CD4-positive, alpha-beta T cell treated with Interleukin-21 for 1 hour (primary cell): Measurements from ENCODE around the gene CUEDC1.
"Not testable (repeated sequence)": the region's sequence is repeated elsewhere in the genome, so short reads cannot be mapped to it uniquely, and the experiment has no call there.

Experiments
- DNase-seq: peaks from one replicate; pipeline ENCODE4 v3.0.0-alpha.2; 2020

Gene CUEDC1

GRCh38 chr17:57858838-57859237, 96.4 kb downstream of the CUEDC1 start:
- DNase-seq: no peak

DNA sequence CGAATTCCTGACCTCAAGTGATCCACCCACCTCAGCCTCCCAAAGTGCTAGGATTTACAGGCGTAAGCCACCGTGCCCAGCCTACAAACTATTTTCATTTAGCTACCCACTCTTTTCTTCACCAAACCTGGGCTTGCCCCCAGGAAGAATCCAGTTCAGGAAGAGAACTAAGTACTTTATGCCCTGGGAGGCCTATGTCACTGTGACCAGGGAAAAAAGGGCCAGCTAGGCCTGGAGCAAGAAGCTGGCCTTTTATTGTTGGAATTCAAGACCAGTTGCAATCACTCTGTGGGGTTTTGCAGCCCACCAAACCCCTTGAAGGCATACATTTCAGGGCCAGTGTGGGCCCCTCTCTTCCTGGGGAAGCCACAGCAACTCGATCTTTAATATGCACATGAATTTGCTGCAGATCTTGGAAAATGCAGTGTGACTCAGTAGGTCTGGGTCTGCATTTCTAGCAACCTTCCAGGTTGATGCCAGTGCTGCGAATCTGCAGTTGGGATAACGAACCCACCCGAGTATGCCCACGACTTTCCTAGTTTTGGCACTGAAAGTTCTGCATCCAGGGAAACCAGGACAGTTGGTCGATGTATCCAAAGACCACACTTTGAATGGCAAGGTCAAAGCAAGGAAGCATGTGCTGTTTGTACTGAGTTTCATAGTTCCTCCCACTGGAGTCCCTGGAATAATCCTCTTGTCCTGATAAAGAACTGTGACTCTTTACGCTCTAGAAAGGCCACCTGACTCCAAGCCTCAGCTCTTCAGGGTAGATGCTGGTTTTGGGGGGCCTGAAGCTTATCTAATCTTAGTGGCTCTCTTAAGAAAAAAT, 98.2 kb downstream of the CUEDC1 start:
- DNase-seq: no peak

DNA sequence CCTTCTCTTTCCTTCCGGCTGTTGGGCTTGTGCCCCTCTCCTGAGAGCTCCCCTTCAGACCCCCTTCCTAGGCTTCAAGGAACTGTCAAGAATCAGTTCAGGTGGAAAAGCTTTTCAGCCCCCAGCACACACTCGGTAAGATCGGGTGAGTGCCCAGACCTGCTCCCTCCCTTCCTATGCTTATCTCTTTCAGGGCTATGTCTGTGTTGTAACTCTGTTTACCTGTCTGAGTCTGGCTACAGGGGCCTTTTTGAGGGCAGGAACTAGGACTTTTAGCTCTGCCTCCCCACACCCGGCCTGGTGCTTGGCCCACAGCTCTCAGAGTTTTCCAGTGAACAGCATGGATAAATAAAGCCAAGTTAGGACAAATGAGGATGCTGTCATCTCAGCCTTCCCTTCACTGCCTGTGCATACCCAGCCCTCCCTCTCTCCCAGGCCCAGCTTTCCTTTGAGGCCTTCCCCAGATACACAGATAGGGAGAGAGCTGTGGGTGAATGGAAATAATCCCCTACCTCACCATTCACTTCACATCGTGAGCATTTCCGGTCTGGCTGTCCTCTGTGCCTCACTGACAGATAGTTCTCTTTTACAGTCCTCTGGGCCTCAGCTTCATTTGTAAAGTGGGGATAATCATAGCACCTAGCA, 99.7 kb downstream of the CUEDC1 start:
- no peak for DNase-seq

DNA sequence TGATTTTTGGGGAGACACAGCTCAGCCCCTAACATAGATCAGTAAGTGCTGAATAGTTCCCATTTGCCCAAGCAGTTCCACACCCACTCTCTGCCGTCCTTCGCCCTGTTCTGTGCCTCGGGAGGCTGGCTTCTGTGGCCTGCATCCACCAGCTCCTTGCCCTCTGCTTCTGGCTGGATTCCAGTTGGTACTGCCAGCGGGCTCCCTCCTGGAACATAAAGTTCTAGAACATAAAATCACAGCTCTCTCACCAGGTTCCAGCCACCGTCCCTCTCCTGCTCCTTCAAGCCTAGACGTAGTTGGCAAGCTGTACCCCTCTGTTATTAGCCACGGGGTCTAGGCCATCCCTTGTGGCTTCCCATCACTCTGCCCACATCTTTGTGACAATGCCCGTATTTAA, 101.5 kb downstream of the CUEDC1 start:
- no peak for DNase-seq

DNA sequence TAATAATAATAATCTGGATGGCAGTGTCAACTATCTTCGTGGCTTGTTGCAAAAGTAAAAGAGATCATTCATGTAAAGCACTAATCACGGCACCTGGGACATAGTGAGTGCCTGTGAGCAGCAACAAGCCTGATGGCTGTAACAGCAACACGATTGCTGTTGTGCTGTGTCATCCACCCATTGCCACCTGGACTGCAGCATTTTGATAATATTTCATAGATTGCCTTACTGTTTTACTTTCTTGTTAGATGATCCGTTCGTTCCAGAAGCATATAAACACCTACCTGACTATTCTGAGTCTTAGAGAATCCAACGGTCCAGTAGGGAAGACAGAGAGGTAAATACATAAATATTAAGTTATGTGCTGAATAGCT, 102.3 kb downstream of the CUEDC1 start:
- no peak for DNase-seq

DNA sequence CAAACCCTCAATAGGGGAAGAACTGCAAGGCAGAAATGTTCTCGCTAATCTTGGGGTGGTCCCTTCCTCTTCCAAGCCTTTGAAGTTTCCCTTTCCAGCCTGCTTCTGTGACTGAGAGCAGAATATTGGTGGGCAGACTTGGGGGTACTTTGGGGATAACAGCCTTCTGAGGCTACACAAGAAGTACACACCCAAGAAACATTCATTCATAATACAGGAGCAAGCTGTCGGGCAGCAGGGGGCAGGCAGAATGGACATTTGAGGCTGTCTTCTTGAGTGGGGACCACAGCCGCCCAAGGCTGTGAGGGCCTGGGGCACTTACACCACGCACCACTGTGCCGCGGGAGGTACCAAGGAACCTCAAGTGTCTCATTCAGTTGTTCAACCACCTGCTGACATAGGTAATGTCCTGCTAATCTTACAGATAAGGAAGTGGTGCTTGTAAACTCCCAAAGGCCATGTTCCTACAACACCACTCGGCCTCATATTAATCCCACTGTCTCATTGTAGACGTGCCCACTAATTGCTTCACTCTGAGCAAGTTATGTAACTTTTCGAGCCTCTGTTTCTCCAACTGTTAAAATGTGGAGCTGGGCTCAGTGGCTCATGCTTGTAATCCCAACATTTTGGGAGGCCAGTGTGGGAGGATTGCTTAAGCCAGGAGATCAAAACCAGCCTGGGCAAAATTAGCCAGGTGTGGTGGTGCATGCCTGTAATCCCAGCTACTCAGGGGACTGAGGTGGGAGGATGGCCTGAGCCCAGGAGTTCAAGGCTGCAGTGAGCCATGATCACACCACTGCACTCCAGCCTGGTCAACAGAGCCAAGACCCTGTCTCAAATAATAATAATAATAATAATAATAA, 102.9 kb downstream of the CUEDC1 start:
- DNase-seq: no peak

DNA sequence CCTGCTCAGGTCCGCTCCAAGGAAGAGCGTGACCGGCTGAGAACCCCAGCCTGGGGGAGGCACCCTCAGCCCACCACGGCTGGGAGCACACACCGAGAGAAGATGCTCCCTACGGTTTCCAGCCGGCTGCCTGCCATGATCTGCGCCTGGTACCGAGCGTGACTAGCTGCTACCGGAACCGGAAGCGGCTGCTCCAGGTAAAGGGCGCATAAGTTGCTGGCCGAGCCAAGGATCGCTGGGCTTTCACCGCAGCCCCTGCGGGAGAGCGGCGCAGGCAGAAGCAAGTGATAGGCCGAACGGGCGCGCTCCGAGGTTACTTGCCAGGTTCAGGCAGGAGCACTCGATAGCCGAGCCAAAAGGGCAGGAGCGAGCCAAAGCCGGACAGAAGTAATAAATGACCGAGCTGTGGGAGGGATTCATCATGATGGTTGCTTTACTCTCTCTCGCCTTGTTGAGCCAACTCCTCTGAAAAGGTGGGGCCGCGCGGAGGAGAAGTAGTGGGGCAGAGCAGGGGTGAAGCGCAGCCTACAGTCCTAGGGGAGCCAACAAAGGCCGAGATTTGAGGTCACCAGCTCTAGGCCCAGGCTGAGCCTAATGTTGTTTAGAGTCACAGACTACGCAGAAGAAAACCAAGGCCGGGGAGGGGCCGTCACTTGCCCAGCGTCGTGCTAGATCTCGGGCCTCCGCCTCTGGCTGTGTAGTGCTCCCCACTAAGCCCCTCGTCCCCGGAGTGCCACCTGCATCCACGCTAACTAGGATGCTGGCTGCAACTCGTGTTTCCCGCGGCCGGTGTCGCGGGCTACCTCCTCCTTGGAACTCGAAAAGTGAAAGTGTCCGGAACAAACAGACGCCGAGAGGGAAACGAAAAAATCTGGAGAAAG, 105.1 kb downstream of the CUEDC1 start, which contains the start of gene MRPS23:
Gene MRPS23 (minus strand): TSS at position 171 of the 881 bp plus-strand sequence. CDS start 34 bp downstream, at position 137.
- peak; percentile 97 for DNase-seq

- DNase-seq: no peak
Measured at GRCh38 chr17:57849163-57849873, 105.9 kb downstream of the CUEDC1 start.

DNA sequence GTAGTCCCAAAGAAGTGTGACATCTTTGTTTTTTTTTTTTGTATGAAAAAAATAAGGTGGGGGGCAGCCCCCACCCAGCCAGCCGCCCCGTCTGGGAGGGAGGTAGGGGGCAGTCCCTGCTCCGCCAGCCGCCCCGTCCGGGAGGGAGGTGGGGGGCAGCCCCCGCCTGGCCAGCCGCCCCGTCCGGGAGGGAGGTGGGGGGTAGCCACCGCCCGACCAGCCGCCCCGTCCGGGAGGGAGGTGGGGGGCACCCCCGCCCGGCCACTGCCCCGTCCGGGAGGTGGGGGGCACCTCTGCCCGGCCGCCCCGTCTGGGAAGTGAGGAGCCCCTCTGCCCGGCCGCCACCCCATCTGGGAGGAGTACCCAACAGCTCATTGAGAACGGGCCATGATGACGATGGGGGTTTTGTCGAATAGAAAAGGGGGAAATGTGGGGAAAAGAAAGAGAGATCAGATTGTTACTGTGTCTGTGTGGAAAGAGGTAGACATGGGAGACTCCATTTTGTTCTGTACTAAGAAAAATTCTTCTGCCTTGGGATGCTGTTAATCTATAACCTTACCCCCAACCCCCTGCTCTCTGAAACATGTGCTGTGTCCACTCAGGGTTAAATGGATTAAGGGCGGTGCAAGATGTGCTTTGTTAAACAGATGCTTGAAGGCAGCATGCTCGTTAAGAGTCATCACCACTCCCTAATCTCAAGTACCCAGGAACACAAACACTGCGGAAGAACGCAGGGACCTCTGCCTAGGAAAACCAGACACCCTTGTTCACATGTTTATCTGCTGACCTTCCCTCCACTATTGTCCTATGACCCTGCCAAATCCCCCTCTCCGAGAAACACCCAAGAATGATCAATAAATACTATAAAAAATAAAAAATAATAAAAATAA, 108.9 kb downstream of the CUEDC1 start:
- DNase-seq: not testable (repeated sequence)

DNA sequence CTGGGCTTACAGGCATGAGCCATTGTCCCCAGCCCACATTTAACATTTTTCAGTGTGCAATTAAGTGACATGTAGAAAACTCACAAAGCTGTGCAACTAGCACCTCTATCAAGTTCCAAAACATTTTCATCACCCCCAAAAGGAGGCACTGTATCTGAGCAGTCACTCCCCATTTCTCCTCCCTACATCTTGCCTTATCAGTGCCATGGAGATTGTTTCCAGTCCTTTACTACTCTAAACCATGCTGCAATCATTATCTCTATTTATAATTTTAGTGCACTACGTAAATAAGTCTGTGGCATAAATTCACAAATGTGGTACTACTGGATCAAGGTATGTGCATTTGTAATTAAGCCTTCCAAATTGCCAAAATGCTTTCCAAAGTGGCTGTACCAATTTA, 112.9 kb downstream of the CUEDC1 start:
- no peak for DNase-seq

GRCh38 chr17:57839571-57839923, 115.7 kb downstream of the CUEDC1 start:
- no peak for DNase-seq

GRCh38 chr17:57838857-57839570, 116.2 kb downstream of the CUEDC1 start:
- no peak for DNase-seq

GRCh38 chr17:57838453-57838852, 116.8 kb downstream of the CUEDC1 start:
- DNase-seq: no peak

GRCh38 chr17:57835333-57835900, 119.8 kb downstream of the CUEDC1 start:
- DNase-seq: no peak

GRCh38 chr17:57834146-57834741, 121.0 kb downstream of the CUEDC1 start:
- no peak for DNase-seq

GRCh38 chr17:57833179-57833939, 121.9 kb downstream of the CUEDC1 start:
- DNase-seq: peak; percentile 66

DNA sequence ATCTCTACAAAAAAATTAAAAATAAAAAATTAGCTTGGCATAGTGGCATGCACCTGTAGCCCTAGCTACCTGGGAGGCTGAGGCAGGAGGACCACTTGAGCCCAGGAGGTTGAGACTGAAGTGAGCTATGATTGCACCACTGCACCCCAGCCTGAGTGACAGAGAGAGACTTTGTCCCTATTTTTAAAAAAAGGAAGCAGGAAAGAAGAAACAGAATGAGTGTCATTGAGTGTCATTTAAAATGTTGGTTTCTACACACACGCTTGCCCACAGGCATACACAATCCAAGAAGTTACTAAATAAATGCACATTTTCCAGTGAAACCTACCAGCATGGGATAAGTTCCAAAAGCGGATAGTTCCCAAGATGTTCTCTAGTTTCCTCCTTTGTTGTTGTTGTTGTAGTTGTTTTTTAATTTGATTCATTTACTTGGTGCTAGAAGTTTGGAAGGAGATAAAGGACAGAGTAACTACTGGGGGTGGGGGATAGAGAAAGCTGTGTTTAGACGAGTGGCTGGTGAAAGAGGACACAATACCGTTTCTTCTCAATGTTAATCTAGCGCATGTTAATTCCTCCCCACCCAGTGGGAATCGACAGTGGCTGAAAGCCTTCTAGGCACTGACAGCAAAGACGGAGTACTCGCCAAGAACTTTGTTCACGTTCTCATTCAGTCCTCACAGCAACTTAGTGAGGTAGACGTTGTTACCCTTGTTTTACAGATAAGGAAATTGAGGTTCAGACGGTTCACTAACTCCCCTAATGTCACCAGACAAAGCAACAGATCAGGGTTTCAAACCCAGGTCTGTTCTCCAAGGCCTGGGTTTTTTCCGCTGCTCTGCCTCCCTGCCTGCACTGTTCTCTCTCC, 122.7 kb downstream of the CUEDC1 start:
- no peak for DNase-seq
